Activated CD8-positive, alpha-beta memory T cell treated with anti-CD3 and anti-CD28 coated beads, Interleukin-2, amount 50 U/mL, for 1 hour (primary cell): ENCODE measurements around the gene DESI2.

Source experiments
- DNase-seq: peaks from one replicate; pipeline ENCODE4 v3.0.0-alpha.2; 2020; ENCODE audit errors: extremely low read depth

DESI2 gene

GRCh38 chr1:244755673-244756072 lies 102.7 kb downstream of the DESI2 start:
- DNase-seq, result no peak

GRCh38 chr1:244757091-244757939 lies 104.4 kb downstream of the DESI2 start:
- DNase-seq, result no peak
